ENCODE data around the gene COL16A1. TPM values are rescaled to one million over a fixed set of nuclear protein-coding genes. Genes with fewer than 3 reads are reported as not detected.

COL16A1 gene
- total RNA-seq, 1 donor from 2014 or later = 11.8 TPM

DNA sequence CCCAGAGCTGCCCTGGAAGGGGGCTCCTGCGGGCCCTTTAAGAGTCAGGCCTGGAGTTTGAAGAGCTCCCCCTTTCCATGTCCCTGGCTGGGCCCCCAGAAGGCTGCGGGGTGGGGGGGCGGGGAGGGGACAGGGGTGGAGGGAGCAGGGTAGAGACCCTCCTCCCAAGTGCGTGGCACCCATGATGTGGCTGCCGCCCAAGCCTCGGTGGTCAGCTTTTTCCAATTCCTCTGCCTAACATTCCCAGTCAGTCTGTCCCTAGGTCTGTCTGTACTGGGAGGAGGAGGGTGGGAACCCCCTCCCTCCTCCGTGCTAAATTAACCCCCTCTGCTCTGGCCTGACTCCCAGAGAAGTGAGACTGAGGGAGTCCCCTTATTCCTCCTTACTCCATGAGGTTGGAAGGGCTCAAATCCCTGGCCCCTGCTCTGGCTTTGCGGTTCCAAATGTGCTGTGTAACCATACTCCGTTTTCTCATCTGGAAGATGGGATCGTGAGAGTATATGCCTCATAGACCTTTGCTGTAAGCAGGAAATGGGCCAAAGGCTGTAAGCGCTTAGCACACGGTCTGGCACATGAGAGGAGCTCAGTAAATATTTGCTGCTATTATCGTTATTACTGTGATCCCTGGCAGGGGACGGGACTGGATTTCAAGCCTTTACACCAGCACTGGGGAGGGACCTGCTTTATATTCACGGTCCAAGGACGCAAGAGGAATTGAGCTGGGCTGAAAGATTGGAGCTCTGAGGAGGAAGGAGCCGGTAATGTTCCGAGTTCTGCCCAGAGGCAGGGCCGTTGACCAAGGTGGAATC is 658 bp upstream of the COL16A1 start:
- ATAC-seq (peak; percentile 8 to 18), DNase-seq (no peak)
- no peaks in the 10 kb centered on the region for H3K9me3 ChIP-seq
- peak overlapping the region; percentile 77 for H3K27ac ChIP-seq
- peaks cover 43% of the 10 kb centered on the region for H3K4me1 ChIP-seq
- H3K27me3 ChIP-seq (ENCODE audit: low read depth) = peaks cover 42% of the 10 kb centered on the region
- intact Hi-C loops (cut with DNase I) = no loop called here
- no peak for TF ChIP-seq CTCF (IDR thresholded peaks at IDR 0.05)
- H3K4me3 ChIP-seq = peak overlapping the region; percentile 50
- peaks cover 1% of the 10 kb centered on the region for H3K36me3 ChIP-seq

DNA sequence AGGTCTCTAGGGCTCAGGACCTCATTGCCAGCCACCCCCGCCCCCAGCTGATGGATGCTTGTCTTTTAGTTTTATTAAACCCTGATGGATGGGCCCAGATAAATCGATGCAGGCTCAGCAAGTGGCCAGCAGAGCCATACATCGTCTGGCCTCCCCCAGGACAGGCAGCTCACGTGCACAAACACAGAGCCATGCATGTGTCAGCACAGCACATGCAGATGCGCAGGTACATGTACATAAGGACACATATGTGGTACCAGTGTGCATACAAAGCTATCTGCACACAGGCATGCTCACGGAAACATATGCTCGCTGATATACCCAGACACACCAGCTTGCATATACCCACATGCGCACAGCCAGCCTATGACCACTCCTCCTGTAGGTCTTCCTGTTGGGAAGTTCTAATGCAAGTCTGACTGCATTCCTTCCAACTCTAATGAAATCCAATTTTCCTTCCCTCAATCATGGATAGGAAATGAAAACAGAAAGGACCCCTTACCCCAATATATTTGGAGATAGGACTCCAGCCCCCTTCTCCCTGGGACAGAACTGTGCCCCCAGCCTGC is 897 bp downstream of the COL16A1 start:
- Histone ChIP-seq H3K36me3 (peaks cover 6% of the 10 kb centered on the region), H3K9me3 (no peaks in the 10 kb centered on the region), H3K4me3 (peak overlapping the region; percentile 50), H3K4me1 (peaks cover 43% of the 10 kb centered on the region), H3K27ac (no peak overlapping the region), H3K27me3 (ENCODE audit: low read depth) (peaks cover 37% of the 10 kb centered on the region)
- intact Hi-C loops (cut with DNase I) = no loop called here
- ATAC-seq (no peak), DNase-seq (no peak)
- no peak for TF ChIP-seq CTCF (IDR thresholded peaks at IDR 0.05)

DNA sequence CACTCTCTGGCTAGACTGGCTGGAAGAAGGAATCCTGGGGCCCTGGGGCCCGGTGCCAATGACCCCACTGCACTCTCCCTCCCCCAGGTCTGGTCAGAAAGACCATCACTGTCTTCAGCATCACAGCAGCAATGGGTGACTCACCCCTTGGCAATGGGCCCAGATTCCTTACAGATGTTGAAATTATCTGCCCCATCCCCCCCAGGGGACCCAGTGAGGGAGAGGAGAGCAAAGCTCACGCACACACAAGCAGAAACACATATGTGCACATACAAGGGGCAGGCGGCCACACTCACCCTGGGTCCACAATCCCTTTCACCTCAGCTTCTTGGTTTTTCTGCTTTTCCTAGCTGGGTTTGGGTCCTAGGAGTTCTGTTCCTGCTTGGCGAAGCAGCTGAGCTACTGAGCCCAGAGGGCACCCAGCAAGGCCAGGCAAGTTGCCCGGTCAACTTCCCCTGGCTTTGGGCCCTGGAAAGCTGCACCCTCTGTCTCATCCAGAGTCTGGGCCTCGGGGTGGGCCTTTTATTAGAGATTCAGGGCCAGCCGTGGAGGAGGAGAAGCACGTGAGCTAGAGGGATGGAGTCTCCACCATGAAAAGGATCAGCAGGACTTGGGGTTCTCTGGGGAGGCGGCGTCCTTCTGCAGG is 2.6 kb downstream of the COL16A1 start:
- H3K9me3 ChIP-seq = no peaks in the 10 kb centered on the region
- peak; percentile 13 to 30 for ATAC-seq
- peaks cover 31% of the 10 kb centered on the region for H3K27me3 ChIP-seq (ENCODE audit: low read depth)
- no peak overlapping the region for H3K4me3 ChIP-seq
- H3K27ac ChIP-seq = peak overlapping the region; percentile 34
- no peak for TF ChIP-seq CTCF (IDR thresholded peaks at IDR 0.05)
- intact Hi-C loops (cut with DNase I) = no loop called here
- H3K36me3 ChIP-seq = peaks cover 6% of the 10 kb centered on the region
- DNase-seq = peak; percentile 57
- peaks cover 43% of the 10 kb centered on the region for H3K4me1 ChIP-seq

DNA sequence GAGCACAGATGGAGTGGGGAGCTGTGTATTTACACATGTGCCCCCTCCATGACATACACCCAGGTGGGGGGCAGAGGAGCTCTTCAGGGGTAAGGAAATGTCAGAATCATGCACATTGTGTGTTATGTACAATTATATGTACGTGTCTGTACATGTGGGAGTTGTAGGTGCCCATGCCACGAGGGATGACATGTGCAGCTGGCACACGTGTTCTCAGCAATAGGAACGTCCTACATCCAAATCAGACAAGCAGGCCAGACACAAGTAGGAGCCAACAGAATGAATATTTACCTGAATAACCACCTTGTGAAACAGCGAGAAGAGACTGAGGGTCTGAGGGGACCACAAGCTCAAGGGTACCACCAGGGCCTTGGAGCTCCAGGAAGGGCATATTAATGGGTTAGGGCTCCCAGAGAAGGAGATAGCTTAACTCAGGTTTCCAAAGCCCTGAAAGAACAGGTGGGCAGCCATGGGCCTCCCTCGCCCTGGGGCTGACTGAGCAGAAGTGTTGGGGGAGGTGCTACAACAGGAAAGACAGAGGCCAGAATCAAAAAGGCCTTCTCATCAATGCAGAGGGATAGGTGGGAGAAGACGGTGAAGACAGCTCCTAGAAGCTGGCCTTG is 3.2 kb downstream of the COL16A1 start:
- Histone ChIP-seq H3K27ac (peak overlapping the region; percentile 34), H3K4me3 (no peak overlapping the region), H3K36me3 (peaks cover 6% of the 10 kb centered on the region), H3K4me1 (peaks cover 42% of the 10 kb centered on the region), H3K27me3 (ENCODE audit: low read depth) (peaks cover 30% of the 10 kb centered on the region), H3K9me3 (no peaks in the 10 kb centered on the region)
- no peak for DNase-seq
- intact Hi-C loops (cut with DNase I) = no loop called here
- no peak for TF ChIP-seq CTCF (IDR thresholded peaks at IDR 0.05)
- ATAC-seq = no peak

- Histone ChIP-seq H3K27ac (no peak overlapping the region), H3K36me3 (peaks cover 11% of the 10 kb centered on the region), H3K4me1 (peaks cover 30% of the 10 kb centered on the region), H3K9me3 (no peaks in the 10 kb centered on the region), H3K4me3 (no peak overlapping the region), H3K27me3 (ENCODE audit: low read depth) (peaks cover 19% of the 10 kb centered on the region)
- intact Hi-C loops (cut with DNase I) = no loop called here
- DNase-seq (no peak), ATAC-seq (no peak)
- TF ChIP-seq CTCF (IDR thresholded peaks at IDR 0.05) = no peak
These were observed 4.4 kb downstream of the COL16A1 start for GRCh38 chr1:31699341-31699891.
